ENCODE data around the gene STK32B. TPM values are rescaled to one million over a fixed set of nuclear protein-coding genes. Genes with fewer than 3 reads are reported as not detected.
"Not testable (repeated sequence)": the region's sequence is repeated elsewhere in the genome, so short reads cannot be mapped to it uniquely, and the experiment has no call there.

The STK32B gene
- total RNA-seq: not detected

DNA sequence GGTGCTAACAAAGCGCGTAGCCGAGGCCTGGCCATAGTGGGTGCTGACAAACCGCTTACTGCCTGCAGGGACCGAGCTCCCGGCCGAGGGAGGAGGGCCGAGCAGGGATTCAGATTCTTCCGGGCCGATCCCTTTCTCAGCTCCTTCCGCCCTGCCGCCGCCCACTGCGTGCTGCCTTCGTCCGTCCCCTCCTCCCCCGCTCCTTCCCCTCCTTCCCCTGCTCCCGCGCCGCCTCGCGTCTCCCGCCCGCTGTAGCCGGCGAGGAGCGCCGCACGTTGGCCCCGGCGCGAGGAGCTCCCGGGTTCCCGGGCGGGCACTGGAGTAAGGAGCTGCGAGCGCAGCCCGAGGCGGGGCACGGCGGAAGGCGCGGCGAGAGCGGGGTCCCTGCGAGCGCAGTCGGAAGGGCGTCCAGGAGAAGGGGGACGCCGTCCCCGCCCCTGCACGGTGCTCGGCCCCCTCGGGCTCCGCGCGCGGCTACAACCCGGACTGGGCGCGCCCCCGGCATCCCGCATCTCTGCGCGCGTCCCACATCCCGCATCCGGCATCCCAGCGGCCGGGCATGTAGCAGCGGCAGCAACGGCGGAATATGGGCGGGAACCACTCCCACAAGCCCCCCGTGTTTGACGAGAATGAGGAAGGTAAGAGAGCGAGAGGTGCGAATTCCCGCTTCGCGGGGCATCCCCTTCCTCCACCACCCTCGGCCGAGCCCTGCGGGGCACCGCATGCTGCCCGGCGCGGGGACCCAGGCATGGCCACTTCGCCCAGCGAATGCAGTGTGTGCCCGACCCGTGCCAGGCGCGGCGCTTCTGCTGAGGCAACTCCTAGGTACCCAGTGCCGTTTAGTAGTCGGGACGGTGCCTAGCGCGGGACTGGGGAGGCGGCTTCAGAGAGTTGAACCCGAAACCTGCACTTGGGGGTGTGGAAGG is at the start of gene STK32B:
TSS of gene STK32B (plus strand) at position 203 of the 926 bp plus-strand sequence.
- peak; percentile 48 for DNase-seq
- H3K4me1 Mint-ChIP-seq: peaks cover 10% of the 10 kb centered on the region
- POLR2A ChIA-PET: no interaction called here
- no peaks in the 10 kb centered on the region for H3K36me3 Mint-ChIP-seq (ENCODE audit: low read depth)
- peak; percentile 36 for ATAC-seq
- CTCF ChIA-PET: interaction anchor here (0.8 kb wide), 1 partner anchor 761 kb away, joined by 3 read pairs; no protein-coding TSS in a partner anchor
- peaks cover 45% of the 10 kb centered on the region for H3K27me3 Mint-ChIP-seq
- peak within 1 kb of the TSS; percentile 12 for H3K27ac Mint-ChIP-seq
- no peaks in the 10 kb centered on the region for H3K9me3 Mint-ChIP-seq (ENCODE audit: low read depth)
- peak within 1 kb of the TSS; percentile 63 for H3K4me3 Mint-ChIP-seq
- intact Hi-C loops (cut with DNase I, micrococcal nuclease): loop anchor here (2.0 kb wide), 2 partner anchors 325 to 761 kb away; no protein-coding TSS in a partner anchor

DNA sequence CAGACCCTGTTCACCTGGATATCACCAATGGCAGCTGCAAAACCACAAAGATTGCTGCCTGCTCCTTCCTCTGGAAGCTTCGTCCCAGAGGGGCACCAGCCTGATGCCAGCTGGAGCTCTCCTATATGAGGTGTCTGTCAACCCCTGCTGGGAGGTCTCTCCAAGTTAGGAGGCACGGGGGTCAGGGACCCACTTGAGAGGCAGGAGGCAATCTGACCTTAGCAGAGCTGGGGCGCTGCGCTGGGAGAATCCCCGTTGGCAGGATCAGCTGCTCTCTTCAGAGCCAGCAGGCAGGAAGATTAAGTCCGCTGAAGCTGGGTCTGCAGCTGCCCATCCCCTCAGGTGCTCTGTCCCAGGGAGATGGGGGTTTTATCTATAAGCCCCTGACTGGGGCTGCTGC is 49.6 kb upstream of the STK32B start:
- CTCF ChIA-PET: interaction anchor here (0.7 kb wide), 1 partner anchor 478 kb away, joined by 3 read pairs; no protein-coding TSS in a partner anchor
- intact Hi-C loops (cut with DNase I, micrococcal nuclease); H3K4me1 Mint-ChIP-seq; ATAC-seq; H3K4me3 Mint-ChIP-seq; DNase-seq; H3K9me3 Mint-ChIP-seq (ENCODE audit: low read depth); H3K27ac Mint-ChIP-seq; H3K36me3 Mint-ChIP-seq (ENCODE audit: low read depth); POLR2A ChIA-PET: not testable (repeated sequence)
- peaks cover 20% of the 10 kb centered on the region for H3K27me3 Mint-ChIP-seq

DNA sequence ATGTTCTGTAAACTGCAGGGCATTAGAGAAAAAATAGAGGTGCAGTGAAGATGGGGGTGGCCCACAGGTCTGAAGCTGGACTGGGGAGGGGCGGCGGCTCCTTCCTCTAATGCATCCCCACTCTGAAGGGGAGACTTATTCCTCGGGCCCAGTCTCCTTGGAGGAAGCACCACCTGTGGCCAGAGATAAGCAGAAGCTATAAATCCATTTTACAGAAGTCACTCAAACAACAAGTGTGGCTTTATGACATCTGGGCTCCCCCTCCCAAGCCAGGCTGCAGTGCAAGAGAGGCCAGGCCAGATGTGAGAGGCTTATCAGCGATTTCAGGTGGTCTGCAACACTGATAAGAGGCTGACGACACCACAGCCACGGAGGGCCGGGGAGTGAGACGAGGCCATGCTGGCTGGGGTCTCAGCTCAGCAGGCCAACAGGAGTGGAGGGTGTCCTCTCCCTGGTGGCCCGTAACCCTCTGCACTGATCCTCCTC is 47.9 kb upstream of the STK32B start:
- CTCF ChIA-PET: no interaction called here
- DNase-seq (no peak), ATAC-seq (no peak)
- intact Hi-C loops (cut with DNase I, micrococcal nuclease): no loop called here
- Mint-ChIP-seq H3K27ac (no peak overlapping the region), H3K9me3 (ENCODE audit: low read depth) (no peaks in the 10 kb centered on the region), H3K36me3 (ENCODE audit: low read depth) (no peaks in the 10 kb centered on the region), H3K4me1 (no peaks in the 10 kb centered on the region), H3K4me3 (no peak overlapping the region), H3K27me3 (peaks cover 20% of the 10 kb centered on the region)
- POLR2A ChIA-PET: no interaction called here

DNA sequence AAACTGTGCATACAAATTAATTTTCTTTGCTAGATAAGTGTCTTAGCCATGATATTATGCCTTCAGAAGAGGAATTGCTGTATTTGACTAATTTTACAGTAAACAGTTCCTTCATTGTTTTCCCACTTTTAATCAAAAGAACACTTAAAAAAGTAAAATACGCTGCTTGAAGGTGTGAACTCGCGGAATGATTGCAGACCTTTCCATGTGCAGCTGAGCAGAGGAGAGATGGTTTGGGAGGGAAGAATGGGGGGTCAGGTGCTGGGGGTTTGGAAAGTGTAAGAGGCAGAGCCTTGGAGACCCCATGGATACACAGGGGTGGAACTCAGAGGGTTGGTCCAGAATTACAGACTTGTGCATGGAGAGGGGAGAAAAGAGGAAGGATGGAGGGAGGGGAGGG is 47.4 kb upstream of the STK32B start:
- H3K36me3 Mint-ChIP-seq (ENCODE audit: low read depth): no peaks in the 10 kb centered on the region
- ChIA-PET CTCF (no interaction called here), POLR2A (no interaction called here)
- intact Hi-C loops (cut with DNase I, micrococcal nuclease): no loop called here
- DNase-seq: no peak
- H3K4me3 Mint-ChIP-seq: no peak overlapping the region
- H3K27me3 Mint-ChIP-seq: peaks cover 21% of the 10 kb centered on the region
- H3K9me3 Mint-ChIP-seq (ENCODE audit: low read depth): no peaks in the 10 kb centered on the region
- ATAC-seq: no peak
- no peaks in the 10 kb centered on the region for H3K4me1 Mint-ChIP-seq
- H3K27ac Mint-ChIP-seq: no peak overlapping the region

DNA sequence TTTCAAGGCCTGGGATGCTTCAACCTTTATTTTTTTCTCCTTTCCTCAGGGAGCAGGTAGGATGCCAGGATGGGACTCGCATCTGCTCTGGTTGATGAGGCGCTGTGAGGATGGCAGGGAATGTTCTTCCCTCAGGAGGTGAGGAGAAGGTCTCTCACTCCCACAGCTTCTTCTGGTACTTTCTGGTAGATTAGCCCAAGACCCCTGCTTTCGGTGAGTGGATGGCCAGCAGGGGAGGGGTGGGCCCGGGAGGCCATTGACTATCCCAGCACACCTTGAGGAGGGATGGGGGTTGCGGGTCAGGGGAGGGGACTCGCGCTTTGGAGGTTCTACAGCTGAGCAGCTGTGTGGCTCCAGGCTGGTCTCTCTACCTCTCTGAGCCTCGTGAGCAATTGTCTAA is 46.8 kb upstream of the STK32B start:
- CTCF ChIA-PET: no interaction called here
- POLR2A ChIA-PET: interaction anchor here (1.2 kb wide), 1 partner anchor 27 kb away, joined by 3 read pairs; no protein-coding TSS in a partner anchor
- no peak overlapping the region for H3K4me3 Mint-ChIP-seq
- H3K27ac Mint-ChIP-seq: no peak overlapping the region
- no peaks in the 10 kb centered on the region for H3K9me3 Mint-ChIP-seq (ENCODE audit: low read depth)
- DNase-seq (no peak), ATAC-seq (no peak)
- H3K36me3 Mint-ChIP-seq (ENCODE audit: low read depth): no peaks in the 10 kb centered on the region
- intact Hi-C loops (cut with DNase I, micrococcal nuclease): no loop called here
- H3K4me1 Mint-ChIP-seq: no peaks in the 10 kb centered on the region
- H3K27me3 Mint-ChIP-seq: peaks cover 22% of the 10 kb centered on the region

DNA sequence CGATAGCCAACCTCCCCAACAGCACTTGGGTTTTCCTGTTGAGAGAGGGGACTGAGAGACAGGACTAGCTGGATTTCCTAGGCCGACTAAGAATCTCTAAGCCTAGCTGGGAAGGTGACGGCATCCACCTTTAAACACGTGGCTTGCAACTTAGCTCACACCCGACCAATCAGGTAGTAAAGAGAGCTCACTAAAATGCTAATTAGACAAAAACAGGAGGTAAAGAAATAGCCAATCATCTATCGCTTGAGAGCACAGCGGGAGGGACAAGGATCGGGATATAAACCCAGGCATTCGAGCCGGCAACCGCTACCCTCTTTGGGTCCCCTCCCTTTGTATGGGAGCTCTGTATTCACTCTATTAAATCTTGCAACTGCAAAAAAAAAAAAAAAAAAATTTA is 44.3 kb upstream of the STK32B start:
- CTCF ChIA-PET; DNase-seq; H3K9me3 Mint-ChIP-seq (ENCODE audit: low read depth): not testable (repeated sequence)

DNA sequence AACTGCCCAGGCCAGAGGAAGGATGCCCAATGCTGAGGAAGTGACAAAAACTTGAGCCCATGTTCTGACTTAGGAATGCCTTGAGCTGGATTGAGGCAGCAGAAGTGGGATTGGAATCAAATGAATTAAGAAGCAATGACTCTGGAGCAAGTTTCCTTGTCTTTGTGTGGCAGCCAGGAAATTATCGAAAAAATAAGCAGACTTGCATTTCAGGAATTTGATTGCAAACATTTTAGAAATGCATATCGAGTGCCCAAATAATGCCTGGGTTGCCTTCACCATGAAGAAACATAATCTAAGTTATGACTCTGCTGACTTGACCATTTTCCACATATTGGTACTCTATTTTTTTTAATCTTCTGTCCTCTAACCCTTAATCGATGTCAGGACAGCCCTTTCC is 41.5 kb upstream of the STK32B start:
- intact Hi-C loops (cut with DNase I, micrococcal nuclease): no loop called here
- POLR2A ChIA-PET: no interaction called here
- H3K27ac Mint-ChIP-seq: no peak overlapping the region
- DNase-seq: no peak
- ATAC-seq: no peak
- no peaks in the 10 kb centered on the region for H3K4me1 Mint-ChIP-seq
- CTCF ChIA-PET: no interaction called here
- H3K27me3 Mint-ChIP-seq: peaks cover 24% of the 10 kb centered on the region
- no peak overlapping the region for H3K4me3 Mint-ChIP-seq
- no peaks in the 10 kb centered on the region for H3K9me3 Mint-ChIP-seq (ENCODE audit: low read depth)
- no peaks in the 10 kb centered on the region for H3K36me3 Mint-ChIP-seq (ENCODE audit: low read depth)

More for the DNA sequence above, 44.3 kb upstream of the STK32B start:
- intact Hi-C loops (cut with DNase I, micrococcal nuclease); H3K4me1 Mint-ChIP-seq; ATAC-seq; H3K27ac Mint-ChIP-seq; H3K36me3 Mint-ChIP-seq (ENCODE audit: low read depth); POLR2A ChIA-PET; H3K4me3 Mint-ChIP-seq: not testable (repeated sequence)
- peaks cover 30% of the 10 kb centered on the region for H3K27me3 Mint-ChIP-seq

DNA sequence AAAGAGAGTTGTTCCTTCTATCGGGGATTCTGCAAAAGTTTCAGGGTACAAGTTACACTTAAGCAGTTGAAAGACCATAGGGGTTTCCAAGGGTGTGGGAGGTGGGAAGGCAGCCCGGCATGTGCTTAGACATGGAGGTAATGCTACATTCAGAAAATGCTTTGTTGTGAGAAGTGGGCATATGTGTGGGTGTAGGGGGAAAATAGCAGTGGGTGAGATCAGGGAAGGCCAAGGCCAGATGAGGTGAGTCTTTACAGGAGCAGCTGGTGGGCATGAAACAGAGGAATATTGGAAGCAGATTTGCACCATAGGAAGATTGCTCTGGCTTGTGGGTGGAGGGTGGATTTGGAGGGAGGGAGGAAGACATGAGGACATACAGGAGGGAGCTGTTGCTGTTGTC is 40.3 kb upstream of the STK32B start:
- ATAC-seq: no peak
- intact Hi-C loops (cut with DNase I, micrococcal nuclease): no loop called here
- no peak for DNase-seq
- Mint-ChIP-seq H3K27ac (no peak overlapping the region), H3K27me3 (peaks cover 22% of the 10 kb centered on the region), H3K4me3 (no peak overlapping the region), H3K9me3 (ENCODE audit: low read depth) (no peaks in the 10 kb centered on the region), H3K4me1 (no peaks in the 10 kb centered on the region), H3K36me3 (ENCODE audit: low read depth) (no peaks in the 10 kb centered on the region)
- ChIA-PET CTCF (no interaction called here), POLR2A (no interaction called here)

DNA sequence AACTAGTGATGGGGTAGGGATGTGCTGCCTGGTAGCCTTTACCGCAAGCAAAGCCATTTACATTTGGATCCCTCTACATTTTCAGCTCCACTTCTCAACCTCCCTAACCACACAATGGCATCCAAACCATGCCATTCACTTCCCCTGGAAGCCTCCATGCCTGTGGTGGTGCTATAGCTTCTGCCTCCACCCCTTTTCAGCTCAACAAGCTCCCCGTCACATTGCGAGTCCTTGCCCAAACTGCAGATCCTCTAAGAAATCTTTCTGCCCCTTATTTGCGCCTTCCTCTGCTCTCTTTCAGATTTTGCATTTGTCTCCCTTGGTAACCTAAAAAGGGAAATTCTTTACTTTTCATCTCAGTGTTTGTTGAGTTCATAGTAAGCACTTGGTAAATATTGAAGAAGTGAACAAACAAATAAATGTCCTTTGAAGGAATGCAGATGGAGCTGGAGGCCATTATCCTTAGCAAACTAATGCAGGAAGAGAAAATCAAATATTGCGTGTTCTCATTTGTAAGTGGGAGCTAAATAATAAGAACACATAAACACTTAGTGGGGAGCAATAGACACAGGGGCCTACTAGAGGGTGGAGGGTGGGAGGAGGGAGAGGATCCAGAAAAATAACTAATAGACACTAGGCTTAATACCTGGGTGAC is 38.9 kb upstream of the STK32B start:
- peaks cover 29% of the 10 kb centered on the region for H3K27me3 Mint-ChIP-seq
- H3K27ac Mint-ChIP-seq: no peak overlapping the region
- CTCF ChIA-PET: interaction anchor here (0.9 kb wide), 1 partner anchor 49 kb away, joined by 3 read pairs; no protein-coding TSS in a partner anchor
- H3K36me3 Mint-ChIP-seq (ENCODE audit: low read depth): no peaks in the 10 kb centered on the region
- no peak overlapping the region for H3K4me3 Mint-ChIP-seq
- DNase-seq (no peak), ATAC-seq (no peak)
- no peaks in the 10 kb centered on the region for H3K9me3 Mint-ChIP-seq (ENCODE audit: low read depth)
- intact Hi-C loops (cut with DNase I, micrococcal nuclease): no loop called here
- H3K4me1 Mint-ChIP-seq: no peaks in the 10 kb centered on the region
- POLR2A ChIA-PET: no interaction called here

DNA sequence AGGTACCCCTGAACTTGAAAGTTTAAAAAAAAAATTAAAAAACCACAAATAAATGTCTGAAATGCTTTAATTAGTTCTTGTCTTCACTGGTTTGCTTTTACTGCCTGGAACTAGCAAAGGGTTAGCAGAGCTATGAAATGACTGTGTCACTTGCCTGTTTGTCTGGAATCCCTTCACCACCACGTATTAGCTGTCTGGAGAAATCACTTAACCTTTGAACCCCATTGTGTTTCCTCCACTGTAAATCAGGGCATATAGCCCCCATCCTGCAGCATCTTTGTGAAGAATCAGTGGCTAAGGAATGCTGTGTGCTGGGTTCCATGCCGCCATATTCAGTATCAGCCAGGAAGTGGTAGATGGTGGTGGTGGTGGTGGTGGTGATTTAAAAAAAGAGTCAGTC is 38.3 kb upstream of the STK32B start:
- ChIA-PET POLR2A (no interaction called here), CTCF (no interaction called here)
- Mint-ChIP-seq H3K4me1 (no peaks in the 10 kb centered on the region), H3K27me3 (peaks cover 31% of the 10 kb centered on the region), H3K27ac (no peak overlapping the region), H3K9me3 (ENCODE audit: low read depth) (no peaks in the 10 kb centered on the region), H3K36me3 (ENCODE audit: low read depth) (no peaks in the 10 kb centered on the region), H3K4me3 (no peak overlapping the region)
- intact Hi-C loops (cut with DNase I, micrococcal nuclease): no loop called here
- ATAC-seq: no peak
- DNase-seq: no peak

DNA sequence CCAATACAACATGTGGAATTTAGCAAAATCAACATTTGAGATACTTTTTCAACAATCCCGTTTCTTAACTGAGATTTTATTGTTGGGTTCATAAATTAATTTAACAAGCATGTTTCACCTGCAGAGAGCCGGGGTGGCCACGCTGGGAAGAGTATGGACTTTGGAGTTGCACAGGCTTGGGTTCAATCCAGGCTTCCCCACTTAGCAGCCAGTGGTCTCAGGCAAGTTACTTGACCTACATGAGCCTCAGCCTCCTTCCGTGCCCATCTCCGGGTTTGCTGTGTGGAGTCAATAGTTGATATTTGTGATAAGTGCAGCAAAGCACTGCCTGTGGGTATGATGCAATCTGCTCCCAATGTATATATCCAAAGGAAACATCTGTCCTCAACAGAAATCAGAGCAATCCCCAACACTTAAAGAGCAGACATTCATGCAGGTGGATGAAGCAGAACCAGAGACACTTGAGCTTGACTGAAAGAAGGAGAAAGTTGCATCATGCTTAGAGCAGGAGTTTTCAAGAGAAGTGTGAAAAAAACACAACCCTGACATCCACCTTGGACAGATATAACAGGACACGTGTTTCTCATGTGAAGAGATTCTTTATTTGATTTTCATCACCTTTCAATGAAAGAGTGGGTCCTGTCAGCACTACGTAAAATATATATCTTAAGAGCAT is 37.1 kb upstream of the STK32B start:
- DNase-seq (no peak), ATAC-seq (no peak)
- Mint-ChIP-seq H3K4me1 (peaks cover 2% of the 10 kb centered on the region), H3K36me3 (ENCODE audit: low read depth) (no peaks in the 10 kb centered on the region), H3K27ac (no peak overlapping the region), H3K4me3 (no peak overlapping the region), H3K9me3 (ENCODE audit: low read depth) (no peaks in the 10 kb centered on the region), H3K27me3 (peaks cover 32% of the 10 kb centered on the region)
- intact Hi-C loops (cut with DNase I, micrococcal nuclease): no loop called here
- ChIA-PET POLR2A (interaction anchor here (0.7 kb wide), 1 partner anchor 365 kb away, joined by 3 read pairs; no protein-coding TSS in a partner anchor), CTCF (no interaction called here)

Measured in activated CD4-positive, alpha-beta T cell treated with anti-CD3 and anti-CD28 coated beads for 36 hours (primary cell).